HCT116 (cell line): ENCODE measurements around the gene SYNE2.

ENCODE experiments used
- ATF3 ChIP-seq: IDR thresholded peaks from 2 replicates; pipeline ENCODE4 v1.6.1; 2012
- CTCF ChIP-seq, 3 experiments: fragments of 200-600 bp in 1 of 3; sonication (generic) in 1 of 3; IDR thresholded peaks in 2 of 3; conservative IDR thresholded peaks in 1 of 3; 2 replicates each; pipeline ENCODE4 v1.5.1; 2012 to 2017; ENCODE audit warnings: low read depth in 2 of 3, low read length in 2 of 3, antibody characterized with exemption in 1 of 3, borderline replicate concordance in 1 of 3, control low read depth in 1 of 3, mild to moderate bottlenecking in 1 of 3, mixed read lengths in 1 of 3, mixed run types in 1 of 3, moderate library complexity in 1 of 3; ENCODE audit not compliant: insufficient read depth in 1 of 3
- ELF1 ChIP-seq: IDR thresholded peaks from 2 replicates; pipeline ENCODE4 v1.6.1; 2012; ENCODE audit warnings: low read depth, borderline replicate concordance
- JUND ChIP-seq: IDR thresholded peaks from 2 replicates; pipeline ENCODE4 v1.6.1; 2012
- MAX ChIP-seq: IDR thresholded peaks from 2 replicates; pipeline ENCODE4 v1.6.1; 2012
- POLR2A ChIP-seq: IDR thresholded peaks from 2 replicates; pipeline ENCODE4 v1.7.0; 2011; ENCODE audit warnings: borderline replicate concordance; ENCODE audit not compliant: insufficient read depth, insufficient read length; ENCODE audit errors: extremely low read depth

GRCh38 chr14:64026600-64026999 lies 173.8 kb downstream of the SYNE2 start:
- TF ChIP-seq ELF1, result no peak
- TF ChIP-seq POLR2A, result no peak
- TF ChIP-seq JUND, result no peak
- TF ChIP-seq CTCF (IDR thresholded peaks at IDR 0.05 in 2 of 3, conservative IDR thresholded peaks at IDR 0.05 in 1 of 3; ENCODE audit: borderline replicate concordance in 1 of 3, insufficient read depth in 1 of 3, low read depth in 2 of 3, low read length in 2 of 3), result no peak
- TF ChIP-seq MAX, result no peak
- TF ChIP-seq ATF3, result no peak
